Fibroblast of mammary gland (primary cell): ENCODE measurements around the gene CDH4.

Experiments used
- DNase-seq: peaks from one replicate; pipeline ENCODE4 v3.0.0-alpha.2; 2010; ENCODE audit warnings: low read depth
- H3K4me3 ChIP-seq: 2 replicates; pipeline ENCODE4 v1.5.1; 2011; ENCODE audit warnings: low read depth, mild to moderate bottlenecking, low read length, moderate library complexity; ENCODE audit not compliant: control insufficient read depth
- CTCF ChIP-seq: conservative IDR thresholded peaks from 2 replicates; pipeline ENCODE4 v1.5.1; 2011; ENCODE audit warnings: low read depth, low read length, inconsistent platforms; ENCODE audit not compliant: control insufficient read depth, insufficient read depth

CDH4 gene

GRCh38 chr20:61455508-61456215, 203.6 kb downstream of the CDH4 start:
- DNase-seq, result no peak
- no peak overlapping the region for H3K4me3 ChIP-seq
- no peak for TF ChIP-seq CTCF

- no peak overlapping the region for H3K4me3 ChIP-seq
- no peak for TF ChIP-seq CTCF
- no peak for DNase-seq
Observed at GRCh38 chr20:61457725-61458124, 205.7 kb downstream of the CDH4 start.

GRCh38 chr20:61458146-61458746, 206.2 kb downstream of the CDH4 start:
- no peak for DNase-seq
- TF ChIP-seq CTCF, result no peak
- no peak overlapping the region for H3K4me3 ChIP-seq

GRCh38 chr20:61459266-61459665, 207.2 kb downstream of the CDH4 start:
- no peak overlapping the region for H3K4me3 ChIP-seq
- no peak for DNase-seq
- TF ChIP-seq CTCF, result no peak

- no peak overlapping the region for H3K4me3 ChIP-seq
- no peak for DNase-seq
- no peak for TF ChIP-seq CTCF
Observed at GRCh38 chr20:61459705-61460104, 207.6 kb downstream of the CDH4 start.

GRCh38 chr20:61460261-61461052, 208.4 kb downstream of the CDH4 start:
- no peak for TF ChIP-seq CTCF
- DNase-seq, result no peak
- no peak overlapping the region for H3K4me3 ChIP-seq
